Karpas-422 (cell line): ENCODE measurements around the gene EIF3A. TPM values are rescaled to one million over a fixed set of nuclear protein-coding genes. Genes with fewer than 3 reads are reported as not detected.

Experiments used
- DNase-seq: peaks from one replicate; pipeline ENCODE4 v3.0.0-alpha.2; 2015
- H2AFZ ChIP-seq: fragments of 200-600 bp; sonication (generic); 2 replicates; pipeline ENCODE4 v1.6.1; 2014; ENCODE audit warnings: antibody characterized with exemption, low read length, mixed read lengths
- H3K27ac ChIP-seq: fragments of 200-600 bp; sonication (generic); 2 replicates; pipeline ENCODE4 v1.5.1; 2014; ENCODE audit warnings: mild to moderate bottlenecking, low read length, moderate library complexity
- H3K27me3 ChIP-seq: fragments of 200-600 bp; sonication (generic); 2 replicates; pipeline ENCODE4 v1.6.1; 2014; ENCODE audit warnings: low read length, mixed read lengths
- H3K36me3 ChIP-seq: fragments of 200-600 bp; sonication (generic); 2 replicates; pipeline ENCODE4 v1.6.1; 2014; ENCODE audit warnings: low read length, mixed read lengths; ENCODE audit not compliant: insufficient read depth
- H3K4me1 ChIP-seq: fragments of 200-600 bp; sonication (generic); 2 replicates; pipeline ENCODE4 v1.6.1; 2014; ENCODE audit warnings: mild to moderate bottlenecking, low read length, mixed read lengths
- H3K4me2 ChIP-seq: fragments of 200-600 bp; sonication (generic); 2 replicates; pipeline ENCODE4 v1.6.1; 2014; ENCODE audit warnings: low read length, low read depth, mild to moderate bottlenecking; ENCODE audit not compliant: poor library complexity, severe bottlenecking
- H3K4me3 ChIP-seq: fragments of 200-600 bp; sonication (generic); 2 replicates; pipeline ENCODE4 v1.5.1; 2014; ENCODE audit warnings: mild to moderate bottlenecking, antibody characterized with exemption, low read length, mixed read lengths
- H3K79me2 ChIP-seq: fragments of 200-600 bp; sonication (generic); 2 replicates; pipeline ENCODE4 v1.6.1; 2014; ENCODE audit warnings: mild to moderate bottlenecking, low read length, mixed read lengths
- H3K9ac ChIP-seq: fragments of 200-600 bp; sonication (generic); 2 replicates; pipeline ENCODE4 v1.6.0; 2014; ENCODE audit warnings: low read length
- H3K9me2 ChIP-seq: fragments of 200-600 bp; sonication (generic), shearing (Covaris generic); replicated peaks from 2 replicates; pipeline ENCODE4 v1.6.0; 2014; ENCODE audit warnings: mild to moderate bottlenecking, low read length, moderate library complexity; ENCODE audit not compliant: insufficient read depth
- H3K9me3 ChIP-seq: fragments of 300-700, 200-600 bp; sonication (generic); 2 replicates; pipeline ENCODE4 v1.6.1; 2014; ENCODE audit warnings: low read length, mixed read lengths
- H4K20me1 ChIP-seq: fragments of 200-600 bp; sonication (generic); 2 replicates; pipeline ENCODE4 v1.6.1; 2014; ENCODE audit warnings: mild to moderate bottlenecking, antibody characterized with exemption, low read length, low read depth; ENCODE audit not compliant: insufficient read depth
- total RNA-seq: library from RNA; depleted of rRNA; stranded (reverse); fragments of >200 nt; shearing (Covaris generic); gene quantifications from 2 replicates; pipeline ENCODE4 v1.2.3, GENCODE V29; 2014; ENCODE audit warnings: low replicate concordance

EIF3A gene
- total RNA-seq, 1 experiment from 2014 or later, result 92.1 TPM

- Histone ChIP-seq H3K9me2 (no peaks in the 10 kb centered on the region), H3K9me3 (no peaks in the 10 kb centered on the region), H3K27me3 (no peaks in the 10 kb centered on the region), H3K4me2 (no peak overlapping the region), H2AFZ (no peak overlapping the region), H3K9ac (no peak overlapping the region), H3K4me3 (no peak overlapping the region), H3K27ac (no peak overlapping the region), H3K36me3 (peaks cover 65% of the 10 kb centered on the region), H4K20me1 (peaks cover 52% of the 10 kb centered on the region), H3K4me1 (peaks cover 22% of the 10 kb centered on the region), H3K79me2 (peaks cover 92% of the 10 kb centered on the region)
- no peak for DNase-seq
Measured at GRCh38 chr10:119073584-119073983, 7.0 kb downstream of the EIF3A start.

GRCh38 chr10:119070395-119071165 lies 10.0 kb downstream of the EIF3A start:
- peaks cover 35% of the 10 kb centered on the region for H4K20me1 ChIP-seq

GRCh38 chr10:119061926-119062325 lies 18.7 kb downstream of the EIF3A start:
- peaks cover 42% of the 10 kb centered on the region for H4K20me1 ChIP-seq
- peaks cover 2% of the 10 kb centered on the region; the same call in 1 of the 2 replicates for H3K4me1 ChIP-seq
- no peak overlapping the region for H3K4me2 ChIP-seq
- H3K9me2 ChIP-seq, result no peaks in the 10 kb centered on the region
- no peak overlapping the region for H2AFZ ChIP-seq
- H3K9ac ChIP-seq, result no peak overlapping the region
- no peaks in the 10 kb centered on the region for H3K27me3 ChIP-seq
- no peak overlapping the region for H3K4me3 ChIP-seq
- H3K27ac ChIP-seq, result no peak overlapping the region
- H3K36me3 ChIP-seq, result peaks cover 84% of the 10 kb centered on the region
- DNase-seq, result no peak
- H3K9me3 ChIP-seq, result no peaks in the 10 kb centered on the region
- peaks cover 92% of the 10 kb centered on the region for H3K79me2 ChIP-seq

More at GRCh38 chr10:119070395-119071165, 10.0 kb downstream of the EIF3A start:
- H3K36me3 ChIP-seq, result peaks cover 70% of the 10 kb centered on the region
- no peaks in the 10 kb centered on the region for H3K27me3 ChIP-seq
- no peak for DNase-seq
- H3K27ac ChIP-seq, result no peak overlapping the region
- H3K79me2 ChIP-seq, result peaks cover 92% of the 10 kb centered on the region
- H3K9me2 ChIP-seq, result no peaks in the 10 kb centered on the region
- no peak overlapping the region for H3K4me2 ChIP-seq
- no peak overlapping the region for H3K4me3 ChIP-seq
- no peaks in the 10 kb centered on the region for H3K9me3 ChIP-seq
- no peak overlapping the region for H2AFZ ChIP-seq
- no peak overlapping the region for H3K9ac ChIP-seq
- no peaks in the 10 kb centered on the region for H3K4me1 ChIP-seq

- Histone ChIP-seq H3K79me2 (peaks cover 92% of the 10 kb centered on the region), H2AFZ (no peak overlapping the region), H3K27me3 (no peaks in the 10 kb centered on the region), H3K4me3 (no peak overlapping the region), H3K9me3 (no peaks in the 10 kb centered on the region), H3K4me1 (peaks cover 2% of the 10 kb centered on the region; the same call in 1 of the 2 replicates), H4K20me1 (peaks cover 38% of the 10 kb centered on the region), H3K4me2 (no peak overlapping the region), H3K27ac (no peak overlapping the region), H3K9me2 (no peaks in the 10 kb centered on the region), H3K36me3 (peaks cover 86% of the 10 kb centered on the region), H3K9ac (no peak overlapping the region)
- no peak for DNase-seq
Measured at GRCh38 chr10:119061352-119061751, 19.3 kb downstream of the EIF3A start.

GRCh38 chr10:119060107-119060506 lies 20.5 kb downstream of the EIF3A start:
- Histone ChIP-seq H4K20me1 (peaks cover 35% of the 10 kb centered on the region), H2AFZ (no peak overlapping the region), H3K27ac (no peak overlapping the region), H3K4me1 (peaks cover 2% of the 10 kb centered on the region; the same call in 1 of the 2 replicates), H3K4me2 (no peak overlapping the region), H3K9ac (no peak overlapping the region), H3K9me2 (no peaks in the 10 kb centered on the region), H3K79me2 (peaks cover 92% of the 10 kb centered on the region), H3K36me3 (peaks cover 89% of the 10 kb centered on the region), H3K4me3 (no peak overlapping the region), H3K27me3 (no peaks in the 10 kb centered on the region), H3K9me3 (no peaks in the 10 kb centered on the region)
- DNase-seq, result no peak

- peaks cover 89% of the 10 kb centered on the region for H3K36me3 ChIP-seq
- H2AFZ ChIP-seq, result no peak overlapping the region
- H3K27me3 ChIP-seq, result no peaks in the 10 kb centered on the region
- H3K9me2 ChIP-seq, result no peaks in the 10 kb centered on the region
- no peak overlapping the region for H3K9ac ChIP-seq
- peaks cover 2% of the 10 kb centered on the region; the same call in 1 of the 2 replicates for H3K4me1 ChIP-seq
- peaks cover 29% of the 10 kb centered on the region for H4K20me1 ChIP-seq
- no peak overlapping the region for H3K4me2 ChIP-seq
- no peak for DNase-seq
- no peak overlapping the region for H3K27ac ChIP-seq
- H3K79me2 ChIP-seq, result peaks cover 92% of the 10 kb centered on the region
- H3K4me3 ChIP-seq, result no peak overlapping the region
- H3K9me3 ChIP-seq, result no peaks in the 10 kb centered on the region
Measured at GRCh38 chr10:119059557-119059956, 21.1 kb downstream of the EIF3A start.

GRCh38 chr10:119058010-119058409 lies 22.6 kb downstream of the EIF3A start:
- DNase-seq, result no peak
- H3K27ac ChIP-seq, result no peak overlapping the region
- H3K9me3 ChIP-seq, result no peaks in the 10 kb centered on the region
- H2AFZ ChIP-seq, result no peak overlapping the region
- H3K36me3 ChIP-seq, result peaks cover 88% of the 10 kb centered on the region
- H3K27me3 ChIP-seq, result no peaks in the 10 kb centered on the region
- H3K79me2 ChIP-seq, result peaks cover 88% of the 10 kb centered on the region
- no peak overlapping the region for H3K4me2 ChIP-seq
- H3K4me3 ChIP-seq, result no peak overlapping the region
- peaks cover 2% of the 10 kb centered on the region; the same call in 1 of the 2 replicates for H3K4me1 ChIP-seq
- H3K9me2 ChIP-seq, result no peaks in the 10 kb centered on the region
- no peak overlapping the region for H3K9ac ChIP-seq
- peaks cover 26% of the 10 kb centered on the region for H4K20me1 ChIP-seq

GRCh38 chr10:119055472-119055871 lies 25.1 kb downstream of the EIF3A start:
- Histone ChIP-seq H3K79me2 (peaks cover 91% of the 10 kb centered on the region), H3K9me3 (no peaks in the 10 kb centered on the region), H3K36me3 (peaks cover 91% of the 10 kb centered on the region), H3K4me3 (no peak overlapping the region), H4K20me1 (peaks cover 26% of the 10 kb centered on the region), H3K27me3 (no peaks in the 10 kb centered on the region), H2AFZ (no peak overlapping the region), H3K4me1 (peaks cover 17% of the 10 kb centered on the region), H3K27ac (no peak overlapping the region), H3K9me2 (no peaks in the 10 kb centered on the region), H3K9ac (no peak overlapping the region), H3K4me2 (no peak overlapping the region)
- DNase-seq, result no peak
